CD4-positive, alpha-beta T cell treated with Interleukin-4 for 1 hour (primary cell): ENCODE data around the gene NLGN1.

ENCODE experiments used
- DNase-seq, 2 donors: peaks; one replicate each; pipeline ENCODE4 v3.0.0-alpha.2; 2020 to 2022

NLGN1 gene

DNA sequence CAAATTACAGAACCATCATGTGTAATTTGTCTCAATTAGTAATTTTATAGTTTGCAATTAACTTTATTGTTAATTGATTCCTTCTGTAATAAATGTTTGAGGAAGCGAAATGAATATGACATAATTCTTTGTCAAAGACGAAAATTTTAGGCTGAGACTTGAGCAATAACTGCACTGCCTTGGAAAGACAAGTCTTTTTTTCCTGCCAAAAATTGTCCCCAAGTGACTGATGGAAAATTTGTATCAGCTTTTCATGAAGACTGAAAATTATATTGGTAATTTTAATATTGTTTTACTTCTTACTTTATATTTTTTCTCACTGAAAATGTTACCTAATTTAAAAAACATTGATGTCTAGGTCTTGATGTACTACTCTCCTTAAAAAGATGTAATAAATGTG, 622.6 kb downstream of the NLGN1 start:
- no peak for DNase-seq

DNA sequence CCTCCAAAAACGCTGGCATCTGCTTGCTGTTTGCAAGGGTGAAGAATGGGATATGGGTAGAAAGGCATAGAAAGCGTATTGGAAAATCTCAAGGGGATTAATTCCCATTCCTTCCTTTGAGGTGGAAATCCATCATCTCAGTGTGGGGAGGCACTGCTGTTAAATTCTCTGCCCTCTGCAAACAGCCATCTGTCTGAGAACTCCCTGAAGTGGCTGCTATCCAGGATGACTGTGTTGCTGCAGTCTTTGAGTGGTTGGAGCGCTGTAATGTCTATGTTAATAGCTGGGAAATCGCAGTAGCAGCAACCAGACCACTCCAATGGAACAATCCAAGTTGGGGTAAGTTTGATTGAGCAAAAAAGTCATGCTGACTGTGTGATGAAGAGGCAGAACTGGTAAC, 625.9 kb downstream of the NLGN1 start:
- no peak for DNase-seq

DNA sequence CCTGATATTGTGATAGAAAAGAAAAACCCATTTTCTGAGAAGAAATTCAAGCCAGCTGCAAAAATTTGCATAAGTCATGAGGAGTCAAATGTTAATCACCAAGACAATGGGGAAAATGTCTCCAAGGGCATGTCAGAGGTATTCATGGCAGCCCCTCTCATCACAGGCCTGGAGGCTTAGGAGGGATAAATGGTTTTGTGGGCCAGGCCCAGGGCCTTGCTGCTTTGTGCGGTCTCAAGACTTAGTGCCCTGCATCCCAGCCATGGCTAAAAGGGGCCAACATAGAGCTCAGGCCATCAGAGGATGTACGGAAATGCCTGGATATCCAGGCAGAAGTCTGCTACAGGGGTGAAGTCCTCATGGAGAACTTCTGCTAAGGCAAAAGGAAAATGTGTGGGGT, 631.1 kb downstream of the NLGN1 start:
- no peak for DNase-seq

DNA sequence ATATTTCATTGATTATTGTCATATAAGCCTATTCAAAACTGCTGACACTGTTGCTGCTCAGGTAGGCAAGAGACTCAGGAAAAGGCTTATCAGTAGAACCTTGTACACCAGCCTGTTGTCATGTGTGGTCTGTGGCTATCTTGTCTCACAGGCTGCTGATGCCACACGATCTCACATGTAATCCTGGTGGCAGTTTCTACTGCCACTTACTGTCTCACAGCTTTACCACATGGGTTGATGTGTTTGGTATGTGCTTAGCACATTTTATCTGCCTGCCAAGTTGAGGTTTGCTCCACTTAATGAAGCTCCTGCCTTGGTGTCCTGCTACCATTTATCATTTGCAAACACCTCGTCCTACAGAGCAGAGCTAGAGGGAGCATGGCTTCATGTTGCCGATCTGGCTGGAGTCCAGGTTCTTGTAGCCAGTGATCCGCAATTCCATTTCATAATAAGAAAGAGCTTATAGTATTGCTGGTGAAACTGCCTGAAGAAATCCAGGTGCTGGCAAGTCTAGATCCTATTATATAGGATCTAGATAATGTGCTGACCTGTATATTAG, 637.9 kb downstream of the NLGN1 start:
- DNase-seq, result no peak

DNA sequence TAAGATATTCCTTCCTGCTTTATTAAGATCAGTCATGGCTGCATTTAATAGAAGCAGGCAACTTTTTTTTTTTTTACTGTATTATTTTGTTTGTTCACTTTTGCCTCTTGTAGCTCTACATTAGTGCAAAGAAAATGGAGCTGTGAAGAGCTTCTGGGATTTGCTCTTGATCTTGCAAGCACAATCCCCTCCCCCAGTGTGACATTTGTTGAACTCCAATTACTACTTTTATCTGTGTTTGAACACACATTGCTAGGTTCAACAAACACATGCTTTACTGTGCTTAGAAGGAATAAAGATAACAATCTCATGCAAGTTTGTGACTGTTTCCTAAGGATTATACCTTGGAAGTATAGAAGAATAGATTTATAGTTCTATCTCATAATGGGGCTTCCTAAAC, 648.8 kb downstream of the NLGN1 start:
- DNase-seq, result no peak

DNA sequence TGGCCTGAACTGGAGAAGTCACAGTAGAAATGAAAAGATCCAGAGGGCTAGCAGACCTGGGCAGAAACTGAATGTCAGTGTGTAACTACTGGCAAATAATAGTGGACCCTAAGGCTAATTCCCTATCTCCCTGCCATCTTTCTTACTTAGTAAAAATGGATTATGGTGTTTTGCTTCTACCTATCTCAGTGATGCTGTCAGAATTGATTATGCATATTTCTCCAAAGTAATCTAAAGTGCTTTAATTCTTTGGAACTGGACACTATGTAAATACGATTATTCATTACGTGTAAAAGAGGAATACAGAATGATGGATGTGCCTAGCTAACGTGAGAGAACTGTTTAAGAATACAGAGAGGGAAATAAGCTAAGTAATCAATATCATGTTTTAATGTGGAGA, 651.9 kb downstream of the NLGN1 start:
- no peak for DNase-seq

DNA sequence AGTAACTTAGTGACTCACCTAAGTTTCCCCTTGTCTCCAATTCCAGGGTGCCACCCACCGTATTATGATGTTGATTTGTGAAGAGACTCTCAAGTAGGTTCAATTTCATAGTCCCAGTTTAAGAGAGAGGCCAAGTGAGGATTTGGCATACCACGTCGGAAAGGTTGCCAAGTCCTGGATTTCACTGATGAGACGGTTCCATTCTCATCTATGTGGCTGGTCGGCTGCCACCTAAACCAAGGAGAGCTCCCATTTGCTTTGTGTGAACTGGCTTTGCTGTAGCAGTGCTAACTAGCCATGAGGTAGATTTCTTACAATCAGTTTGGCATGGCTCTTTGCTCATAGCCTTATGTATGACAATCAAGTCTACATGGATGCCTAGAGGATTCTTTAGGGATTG, 653.6 kb downstream of the NLGN1 start:
- DNase-seq, result no peak

DNA sequence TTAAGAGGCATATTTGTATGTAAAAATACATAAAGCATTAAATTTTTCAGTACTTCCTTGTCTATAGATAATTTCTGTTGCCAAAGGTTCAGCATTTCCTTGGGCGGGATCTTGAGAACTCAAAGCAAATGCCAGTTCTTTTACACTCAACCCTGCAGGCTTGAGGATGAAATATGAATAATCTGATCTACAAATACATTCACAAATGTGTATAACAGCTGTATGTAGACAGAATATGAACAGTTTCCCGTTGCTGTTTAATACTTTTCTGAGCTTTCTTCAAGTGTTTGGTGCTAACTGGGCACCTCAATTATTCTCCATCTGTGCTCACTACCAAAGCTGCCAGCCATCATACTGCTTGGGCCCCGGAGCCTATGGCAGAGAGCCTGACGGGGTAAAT, 661.3 kb downstream of the NLGN1 start:
- DNase-seq, result no peak

DNA sequence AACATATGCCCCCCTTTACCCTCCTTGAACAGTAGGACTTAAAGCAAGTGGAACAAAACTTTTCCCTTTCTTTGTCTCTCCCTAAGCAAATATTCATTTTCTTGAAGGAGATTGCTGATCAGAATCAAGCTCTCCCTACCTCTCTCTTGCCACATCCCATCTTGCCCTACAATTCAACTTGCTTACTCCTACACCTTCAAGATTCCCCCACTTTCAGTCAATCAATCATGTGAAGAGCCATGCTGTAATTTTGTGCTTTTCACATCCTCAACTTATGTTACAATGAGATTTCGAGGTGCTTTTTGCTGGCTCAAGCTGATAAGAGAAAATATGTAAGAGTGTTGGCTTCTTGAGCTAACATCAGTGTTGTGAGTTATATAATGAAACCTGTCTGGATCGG, 662.9 kb downstream of the NLGN1 start:
- DNase-seq, result no peak

DNA sequence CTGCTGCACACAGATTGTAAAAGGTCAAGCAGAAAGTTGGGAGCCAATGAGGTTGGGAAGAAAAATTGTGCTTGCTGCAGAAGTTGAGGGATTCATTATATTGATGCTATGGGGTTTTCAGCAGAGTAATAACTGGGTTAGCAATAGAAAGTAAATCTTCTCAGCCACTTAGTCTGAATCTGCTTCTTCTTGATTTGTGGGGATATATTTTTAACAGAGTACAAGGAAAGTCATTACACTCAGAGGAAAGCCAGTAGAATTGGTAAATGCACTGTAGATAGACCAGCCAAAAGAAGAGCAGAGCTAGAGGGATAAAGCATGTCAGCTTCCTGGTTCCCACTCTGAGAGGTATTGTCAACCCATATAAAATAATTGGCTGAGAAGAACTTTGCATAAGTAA, 663.6 kb downstream of the NLGN1 start:
- DNase-seq, result no peak

DNA sequence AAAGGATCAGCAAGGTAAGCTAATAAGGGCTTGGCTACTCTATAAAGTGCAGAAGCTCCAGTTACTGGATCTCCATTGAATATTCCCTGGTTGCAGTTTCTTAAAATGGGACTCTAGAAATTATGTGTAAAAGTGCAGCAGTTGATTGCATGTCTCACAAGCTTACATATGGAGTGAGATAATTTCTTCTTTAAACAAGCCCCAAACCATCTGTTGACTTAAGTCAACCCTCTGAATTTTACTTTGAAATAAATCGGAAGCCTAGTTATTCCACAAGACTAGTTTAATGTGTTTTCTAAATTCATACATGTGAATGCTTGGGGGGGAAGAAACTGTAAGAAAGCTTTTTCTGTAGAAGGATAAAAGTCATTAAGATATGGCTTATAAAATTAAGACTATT, 664.2 kb downstream of the NLGN1 start:
- DNase-seq, result no peak

DNA sequence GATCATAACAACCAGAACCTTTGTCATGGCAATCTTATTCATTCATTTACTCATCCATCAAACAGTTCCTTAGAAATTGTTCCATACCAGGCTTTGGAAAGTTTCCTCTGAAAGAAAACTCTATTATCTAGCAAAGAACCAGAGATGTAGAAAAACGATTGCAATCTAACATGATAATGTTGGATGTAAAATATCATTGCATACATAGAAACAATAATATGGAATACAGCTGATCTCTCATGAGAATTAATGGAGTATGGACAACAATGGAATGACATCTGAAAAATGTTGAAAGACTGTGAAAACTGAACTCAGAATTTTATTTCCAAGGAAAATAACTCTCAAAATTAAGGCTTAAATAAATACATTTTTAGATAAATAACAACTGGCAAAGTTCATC, 665.4 kb downstream of the NLGN1 start:
- no peak for DNase-seq

DNA sequence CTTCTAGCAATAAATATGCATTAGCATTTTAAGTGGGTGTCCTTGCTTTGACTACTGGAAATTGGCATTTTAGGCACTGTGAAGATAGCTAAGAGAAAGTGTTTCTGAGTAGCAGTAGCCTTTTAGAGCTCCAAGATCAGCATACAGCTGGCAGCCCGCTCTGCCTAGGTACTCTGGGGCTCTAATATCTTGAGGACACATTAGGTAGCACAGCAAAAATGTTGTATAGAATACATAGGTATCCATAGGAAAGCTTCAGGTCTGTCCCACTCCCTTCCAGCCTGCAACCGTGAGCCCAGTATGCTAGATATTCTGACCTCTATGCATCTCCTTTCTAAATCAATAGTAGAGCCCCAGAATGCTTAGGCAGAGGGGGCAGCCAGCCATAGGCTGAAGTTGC, 670.5 kb downstream of the NLGN1 start:
- DNase-seq, result no peak

DNA sequence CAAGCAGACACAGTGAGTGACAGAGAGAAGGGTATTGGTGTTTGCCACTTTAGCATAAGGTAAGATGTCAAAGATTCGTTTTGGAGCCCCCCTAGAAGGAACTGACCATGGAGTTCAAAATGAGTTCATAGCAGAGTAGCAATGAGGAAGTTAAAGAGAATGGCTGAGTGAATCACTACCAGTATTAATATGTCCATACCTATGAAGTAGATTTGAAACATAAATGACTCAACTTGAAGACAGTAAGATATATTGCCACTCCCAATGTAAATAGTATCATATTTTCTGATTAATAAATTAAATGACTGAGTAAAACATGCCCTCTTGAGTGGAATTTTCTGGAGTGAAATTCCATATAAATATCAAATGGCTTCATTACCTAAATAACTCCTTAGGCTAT, 675.1 kb downstream of the NLGN1 start:
- no peak for DNase-seq

DNA sequence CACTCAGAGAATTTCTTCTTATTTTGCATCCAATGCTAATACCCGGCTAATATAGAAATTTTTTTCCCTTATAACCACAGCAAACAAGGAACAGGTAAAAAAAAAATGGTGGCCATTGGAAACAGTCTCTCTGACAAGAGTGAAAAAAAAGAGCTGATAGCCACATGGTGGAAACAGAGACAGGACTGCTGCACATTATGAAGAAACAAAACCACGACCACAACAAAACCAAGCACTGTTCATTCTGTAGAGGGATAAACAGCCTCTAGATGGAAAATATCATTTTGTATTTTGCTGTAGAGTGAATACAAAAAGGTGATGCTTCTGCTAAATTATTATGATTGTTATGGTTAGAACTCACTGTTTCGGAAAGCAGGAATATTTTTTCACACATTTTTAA, 686.2 kb downstream of the NLGN1 start:
- DNase-seq, result no peak

DNA sequence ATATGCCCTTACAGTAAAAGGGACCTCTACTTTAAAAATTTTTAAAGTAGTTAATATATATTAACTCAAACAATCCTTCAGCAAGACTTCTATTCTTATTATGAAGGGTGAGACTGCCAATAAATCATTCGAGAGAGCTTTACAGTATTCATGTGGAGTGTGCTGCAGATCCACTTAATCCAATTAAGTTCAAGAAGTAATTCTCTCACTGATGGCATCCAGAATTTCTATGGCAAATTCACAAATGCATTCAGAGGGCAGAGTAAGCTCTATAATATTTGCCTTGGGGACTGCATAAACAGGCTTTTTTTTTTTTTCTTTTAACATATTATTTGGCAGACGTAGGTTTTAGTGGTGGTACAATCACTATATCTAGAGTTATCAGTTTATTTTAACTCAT, 692.0 kb downstream of the NLGN1 start:
- no peak for DNase-seq

DNA sequence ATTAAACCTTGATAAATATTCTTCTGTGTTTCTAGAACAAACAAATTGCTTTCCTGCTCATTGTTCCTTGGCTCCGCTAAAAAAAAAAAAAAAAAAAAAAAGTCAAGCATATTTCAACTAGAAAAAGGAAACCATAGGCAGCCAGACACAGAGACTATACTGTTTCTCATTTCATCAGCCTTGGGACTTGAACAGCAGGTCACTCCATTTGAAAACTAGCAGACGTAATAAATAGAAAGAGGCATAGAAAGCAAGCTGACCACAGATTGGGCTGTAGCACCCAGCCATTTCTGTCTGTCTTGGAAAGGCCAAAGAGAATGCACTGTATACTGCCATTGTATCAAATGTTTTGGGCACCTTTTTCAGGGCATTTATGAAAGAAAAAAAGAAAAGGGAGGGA, 697.1 kb downstream of the NLGN1 start:
- DNase-seq, result no peak

DNA sequence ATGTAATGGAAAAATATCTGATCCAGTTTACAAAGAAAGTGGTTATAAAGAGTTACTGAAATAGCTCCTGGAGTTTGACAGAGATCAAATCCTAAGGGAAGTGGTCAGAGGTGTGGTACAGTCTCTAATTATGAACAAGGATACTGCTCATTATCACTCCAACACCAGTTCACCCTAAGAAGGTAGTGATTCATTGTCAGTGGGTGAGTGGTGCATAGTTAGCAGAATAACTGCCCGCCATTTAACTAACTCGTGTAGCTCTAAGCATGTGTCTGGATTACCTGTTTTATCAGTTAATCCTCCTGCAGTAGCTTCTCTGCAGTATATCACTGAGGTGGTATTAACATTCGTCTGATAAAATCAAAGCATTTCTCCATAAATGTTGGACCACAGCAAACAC, 700.1 kb downstream of the NLGN1 start:
- no peak for DNase-seq

DNA sequence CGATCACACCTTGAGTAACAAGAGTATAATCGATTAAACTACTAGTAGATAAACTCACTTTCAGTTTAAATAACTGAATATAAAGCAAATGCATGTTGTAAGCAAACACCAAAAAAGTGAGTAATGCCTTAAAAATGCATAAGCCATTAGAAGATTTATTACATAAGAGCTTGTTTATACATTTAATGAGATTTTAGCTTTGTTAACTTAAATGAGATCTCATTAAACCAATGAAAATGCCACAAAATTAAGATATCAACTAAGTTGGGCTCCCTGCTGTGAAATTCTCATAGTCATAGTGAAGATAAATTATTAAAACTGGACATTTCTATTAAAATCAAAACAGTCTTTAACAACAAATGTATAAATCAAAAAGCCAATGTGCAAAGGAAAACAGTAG, 701.2 kb downstream of the NLGN1 start:
- no peak for DNase-seq

DNA sequence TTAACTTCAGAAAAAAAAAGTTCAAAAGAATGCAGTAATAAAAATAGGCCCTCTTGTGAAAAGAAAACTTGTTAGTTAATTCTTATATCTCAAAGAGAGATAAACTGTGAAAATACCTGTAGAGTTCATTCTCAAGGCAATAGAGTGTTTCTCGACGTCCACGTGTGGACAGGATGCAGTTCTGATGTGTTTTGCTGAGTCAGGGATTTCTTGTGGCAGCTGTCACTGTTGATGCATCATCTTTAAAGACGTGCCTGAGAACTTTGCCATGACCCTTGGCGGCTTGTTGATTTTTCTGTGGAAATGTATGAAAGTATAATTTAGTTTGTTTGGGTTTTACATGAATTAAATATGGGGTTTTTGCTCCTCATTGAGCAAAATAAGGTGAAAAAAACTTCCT, 702.2 kb downstream of the NLGN1 start:
- DNase-seq, result no peak

DNA sequence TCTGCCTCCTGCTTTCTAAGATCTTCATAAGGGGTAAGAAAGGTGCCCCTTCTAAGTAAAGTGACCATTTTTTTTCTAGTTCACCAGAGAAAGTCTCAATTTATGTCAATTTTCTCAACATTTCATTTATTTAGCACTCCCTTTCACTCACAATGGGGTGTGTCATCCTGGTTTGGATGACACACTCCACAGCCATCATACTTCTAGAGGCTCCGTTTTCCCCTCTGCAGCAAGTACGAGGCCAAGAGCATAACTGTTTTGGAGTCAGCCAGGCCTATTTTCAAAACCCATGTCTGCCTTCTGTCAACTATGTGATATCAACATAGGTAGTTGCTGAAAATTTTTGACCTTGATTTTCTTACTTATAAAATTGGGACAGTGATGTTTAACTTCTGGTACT, 703.2 kb downstream of the NLGN1 start:
- no peak for DNase-seq

DNA sequence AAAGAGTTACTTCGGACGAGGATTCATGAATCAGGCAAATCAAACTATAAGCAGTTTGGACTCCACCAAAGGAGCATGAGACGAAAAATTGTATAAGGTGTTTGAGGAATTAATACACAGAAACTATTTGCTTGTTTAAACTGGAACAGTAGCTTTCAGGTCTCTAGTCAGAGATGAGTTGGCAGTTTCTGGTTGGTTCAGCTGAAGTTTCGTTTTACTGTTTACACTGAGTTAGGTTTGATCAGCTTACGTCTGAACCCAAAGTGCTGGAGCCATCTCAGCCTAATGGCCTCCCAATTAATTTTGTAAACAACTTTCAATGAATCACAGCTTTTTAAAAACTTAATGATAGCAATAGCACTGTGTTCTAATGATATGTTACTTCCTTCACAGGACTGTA, 703.7 kb downstream of the NLGN1 start:
- no peak for DNase-seq

DNA sequence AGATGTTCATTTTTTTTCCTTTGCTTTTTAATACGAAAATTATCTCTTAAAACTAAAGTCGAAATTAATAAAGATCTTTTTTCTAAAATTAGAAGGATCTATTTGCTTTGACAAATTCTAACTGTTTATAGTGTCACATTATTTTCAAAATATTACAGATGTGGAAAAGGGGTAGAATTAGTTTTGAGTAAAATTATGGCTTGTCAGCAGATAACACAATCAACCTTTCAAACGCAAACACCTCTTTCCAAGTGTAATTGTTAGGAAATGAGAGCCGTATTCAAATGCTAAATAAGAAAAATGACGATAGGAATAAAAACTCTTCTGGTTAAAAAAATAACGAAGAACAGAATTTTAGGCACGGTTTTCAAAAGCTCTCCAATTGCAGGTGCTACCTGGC, 704.7 kb downstream of the NLGN1 start:
- no peak for DNase-seq

DNA sequence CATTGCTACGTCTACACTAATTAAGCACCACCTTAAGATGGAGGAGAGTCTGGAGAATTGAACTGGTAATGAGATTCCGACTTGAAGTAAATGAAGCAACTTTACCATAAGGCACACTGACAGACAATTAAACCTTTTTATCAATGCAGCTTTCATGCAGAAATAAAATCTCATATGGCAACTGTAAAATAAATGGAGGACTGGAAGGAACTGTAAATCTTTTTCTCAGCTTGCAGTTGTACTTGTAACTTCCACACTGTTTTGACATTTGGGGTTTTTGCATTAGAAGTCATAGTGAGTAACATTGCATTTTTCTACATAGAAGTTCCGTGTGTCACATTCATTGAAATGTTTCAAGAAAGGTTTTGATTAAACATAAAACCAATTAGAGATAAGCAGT, 705.3 kb downstream of the NLGN1 start:
- DNase-seq, result no peak

DNA sequence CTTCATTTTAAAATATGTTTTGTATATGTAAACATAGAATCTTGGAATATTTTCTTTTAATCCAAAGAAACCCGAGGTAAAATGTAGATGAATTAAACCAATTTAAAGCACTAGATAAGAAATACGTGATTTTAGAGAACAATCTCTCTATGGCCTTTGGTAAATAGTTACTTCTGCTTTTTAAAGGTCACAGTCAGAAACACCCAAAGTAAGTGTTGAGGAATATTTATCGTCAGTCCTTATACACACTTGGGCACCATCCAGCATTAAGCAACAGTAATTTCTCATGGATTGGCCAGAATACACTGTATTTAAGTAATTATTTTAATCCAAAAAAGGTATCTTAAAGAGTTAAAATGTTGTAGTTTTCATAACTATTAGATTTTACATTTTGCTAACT, 713.2 kb downstream of the NLGN1 start:
- no peak for DNase-seq

DNA sequence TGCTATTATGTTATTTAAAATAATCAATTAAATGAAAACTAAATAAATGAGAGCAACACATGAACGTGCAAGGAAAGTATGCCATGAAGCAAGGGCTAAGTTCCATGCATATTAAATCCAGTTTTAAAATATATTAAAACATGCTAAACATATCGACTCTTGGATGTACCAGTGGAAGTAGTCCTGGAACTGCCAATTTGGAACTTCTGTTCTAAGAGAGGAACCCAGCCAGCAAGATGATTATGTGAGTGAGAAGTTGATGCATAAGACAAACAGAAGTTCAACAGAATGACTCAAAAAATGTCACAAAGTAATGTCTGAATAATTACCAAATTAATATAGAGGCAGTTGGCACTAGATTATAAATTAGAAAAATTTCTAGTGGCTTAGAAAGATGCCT, 714.2 kb downstream of the NLGN1 start:
- no peak for DNase-seq
